Heart right ventricle (tissue), 16 donors: Measurements from ENCODE around the gene DNASE2B. TPM values are rescaled to one million over a fixed set of nuclear protein-coding genes. Genes with fewer than 3 reads are reported as not detected.

Experiments
- ATAC-seq, 8 donors: fragments of 200-7000 bp; cut with Tn5 transposase; one replicate each; pipeline ENCODE4 v1.9.1; 2020; ENCODE audit warnings: mild to moderate bottlenecking in 8 of 8, moderate library complexity in 8 of 8, moderate number of reproducible peaks in 1 of 8
- DNase-seq, 2 donors: peaks; one replicate each; pipeline ENCODE4 v3.0.0-alpha.2; 2020
- H3K27ac ChIP-seq, 10 donors: fragments of 200-600 bp; sonication (generic) in 2 of 10; one replicate each; pipeline versions ENCODE4 v1.5.0 to v1.8.0; 2020 to 2022; ENCODE audit warnings: mild to moderate bottlenecking in 3 of 10
- H3K27me3 ChIP-seq, 7 donors: fragments of 200-600 bp; one replicate each; pipeline ENCODE4 v1.8.0; 2021 to 2022; ENCODE audit warnings: mild to moderate bottlenecking in 2 of 7
- H3K36me3 ChIP-seq, 9 donors: fragments of 200-600 bp; sonication (generic) in 1 of 9; one replicate each; pipeline versions ENCODE4 v1.5.0 to v1.8.0; 2020 to 2022; ENCODE audit warnings: mild to moderate bottlenecking in 2 of 9
- H3K4me1 ChIP-seq, 9 donors: fragments of 200-600 bp; sonication (generic) in 1 of 9; one replicate each; pipeline versions ENCODE4 v1.5.0 to v1.8.0; 2020 to 2022; ENCODE audit warnings: mild to moderate bottlenecking in 4 of 9
- H3K4me3 ChIP-seq, 10 donors: fragments of 200-600 bp; sonication (generic) in 2 of 10; one replicate each; pipeline versions ENCODE4 v1.5.0 to v1.8.0; 2020 to 2022; ENCODE audit warnings: mild to moderate bottlenecking in 7 of 10, moderate library complexity in 2 of 10
- H3K9me3 ChIP-seq, 11 donors: fragments of 200-600 bp in 10 of 11; sonication (generic) in 2 of 11; one replicate each; pipeline versions ENCODE4 v1.5.0 to v1.8.0; 2013 to 2022; ENCODE audit warnings: mild to moderate bottlenecking in 2 of 11, control low read depth in 1 of 11, moderate library complexity in 1 of 11
- CTCF ChIP-seq, 9 donors: fragments of 200-600 bp; sonication (generic) in 2 of 9; IDR thresholded peaks; one replicate each; pipeline versions ENCODE4 v1.5.0 to v1.8.0; 2021 to 2022; ENCODE audit warnings: antibody characterized with exemption in 9 of 9, mild to moderate bottlenecking in 5 of 9, moderate library complexity in 1 of 9
- WGBS, 2 donors: extraction: QIAGEN DNeasy Blood & Tissue Kit; methylation state at CpG; one replicate each; pipeline ENCODE4 v1.1.7; 2013; ENCODE audit warnings: inconsistent platforms in 1 of 2; 5-methylcytosine and 5-hydroxymethylcytosine counted together
- intact Hi-C, 10 donors: fragments of 100-400 bp; cut with DNase I; formaldehyde crosslinking; loops; one replicate each; pipeline versions ENCODE4 v1.11.1 to v1.14.2; 2022
- polyA plus RNA-seq, 2 donors: library from polyadenylated mRNA; stranded (reverse); fragments of 200-250 nt; gene quantifications; one replicate each; pipeline ENCODE4 v1.2.3, GENCODE V29; 2013
- total RNA-seq, 10 donors: library from RNA; stranded (reverse); fragmentation: NEBNext Ultra II Directional in 3 of 10; extraction: Animal tissue kit (Norgen Biotek cat#: 25700) in 3 of 10; gene quantifications; one replicate each; pipeline versions ENCODE4 v1.2.1 to v1.2.4, GENCODE V29; 2021 to 2023
- donor health status: Arrhythmogenic right ventricular cardiomyopathy.
- donor health status: ischemic (EF 13 %, LVEDD 7.1; RV severe dilation, severe dysfunction).
- donor health status: healthy with polysubstance abuse.
- donor health status: DM: no; HTN: yes; CAD: no.
- donor health status: DM: no; HTN: no; CAD: no.
- donor health status: ischemic (EF 25% LVEDD 6.9; RV normal size, moderate dysfunction).
- donor health status: ischemic (EF 25% LVEDD 5.7; RV mildly dilated, moderate dysfunction).
- donor health status: healthy.
- donor health status: DM: yes; HTN: yes; CAD: no.
- donor health status: Ischemic cardiomyopathy.
- donor health status: ischemic (EF 35%, LVEDD 5.7; RV mildly dilated, moderate dysfunction).
- donor health status: nonischemic (EF 11% LVEDD 7.7; RV severe dilation, severe dysfunction).
- donor health status: DM: yes; HTN: yes; CAD: no.
- donor health status: PGD.
- donor health status: ischemic (EF 29% LVEDD 5.4; RV normal size, mild dysfunction).
- donor health status: nonischemic (EF 23%, LVEDD 6.1; RV moderate dilation, normal function).

Gene DNASE2B
- total and polyA plus RNA-seq, 12 donors: 0.20 TPM; not detected in 11

DNA sequence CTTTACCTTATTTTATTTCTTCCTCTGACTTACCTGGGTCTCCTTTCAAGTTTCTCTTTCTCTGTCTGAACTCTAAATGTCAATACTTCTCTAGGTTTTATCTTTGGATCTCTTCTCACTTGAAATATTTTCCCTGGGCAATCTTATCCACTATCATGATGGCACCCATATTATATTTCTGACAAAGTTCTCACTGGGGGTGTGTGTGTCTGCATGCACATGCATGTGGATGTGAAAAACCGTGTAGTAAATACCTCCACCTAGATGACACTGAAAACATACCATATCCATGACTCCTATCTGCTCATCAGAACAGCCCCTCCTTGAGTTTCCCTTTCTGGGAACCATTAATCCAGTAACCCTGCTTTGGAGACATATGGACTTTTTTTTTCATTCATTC is 30.9 kb downstream of the DNASE2B start:
- intact Hi-C loops: loop anchor here in 1 of 10 donors (5.0 kb wide), 1 partner anchor 287 kb away; the partner anchor contains the start of gene PRKACB
- ATAC-seq (no peak), DNase-seq (no peak)
- H3K36me3 ChIP-seq: no peaks in the 10 kb centered on the region
- H3K27me3 ChIP-seq: no peaks in the 10 kb centered on the region
- H3K4me1 ChIP-seq: peaks cover 0 to 10% (median 0%) of the 10 kb centered on the region in 9 donors
- 82 to 84% methylated on average over 1 of the region's 1 CpG for WGBS, 2 donors
- TF ChIP-seq CTCF (IDR thresholded peaks at IDR 0.05): no peak
- no peak overlapping the region for H3K27ac ChIP-seq
- H3K9me3 ChIP-seq: peaks cover 0 to 12% (median 0%) of the 10 kb centered on the region in 11 donors
- H3K4me3 ChIP-seq: no peak overlapping the region

DNA sequence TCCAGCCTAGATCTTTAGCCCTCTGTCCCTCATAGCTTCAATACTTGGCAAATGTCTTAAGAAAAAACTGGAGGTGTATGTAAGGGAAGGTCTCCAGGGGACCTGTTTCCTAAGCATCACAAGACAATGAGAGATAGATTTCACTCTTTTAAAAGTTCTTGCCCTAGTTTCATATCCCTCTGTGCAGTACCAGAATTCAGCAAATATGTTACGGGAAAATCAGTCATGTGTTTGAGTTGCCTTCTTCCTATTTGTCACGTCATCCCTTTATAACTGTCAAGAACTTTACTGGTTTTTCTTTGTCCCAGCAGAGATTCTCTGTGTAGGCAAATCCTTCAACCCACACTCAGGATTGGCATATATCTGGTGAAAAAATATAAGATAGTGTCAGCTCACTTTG is 32.3 kb downstream of the DNASE2B start:
- TF ChIP-seq CTCF (IDR thresholded peaks at IDR 0.05): no peak
- H3K9me3 ChIP-seq: peaks cover 0 to 12% (median 0%) of the 10 kb centered on the region in 11 donors
- WGBS, 2 donors: 61 to 63% methylated on average over 2 of the region's 2 CpGs
- no peaks in the 10 kb centered on the region for H3K27me3 ChIP-seq
- intact Hi-C loops: loop anchor here (5.0 to 10.0 kb wide), 9 partner anchors 136 to 526 kb away; partner anchors contain the start of gene PRKACB (in 4 of the 10)
- DNase-seq (no peak), ATAC-seq (peak in 2 of 8 donors; percentile 41 to 44)
- no peaks in the 10 kb centered on the region for H3K36me3 ChIP-seq
- H3K4me3 ChIP-seq: no peak overlapping the region
- peak overlapping the region in 1 of 10 donors; percentile 28 for H3K27ac ChIP-seq
- peaks cover 0 to 23% (median 0%) of the 10 kb centered on the region in 9 donors for H3K4me1 ChIP-seq

- intact Hi-C loops: loop anchor here (1.0 to 10.0 kb wide), 12 partner anchors 134 to 529 kb away; partner anchors contain the start of gene PRKACB (in 4 of the 10)
- no peaks in the 10 kb centered on the region for H3K36me3 ChIP-seq
- H3K27ac ChIP-seq: peak overlapping the region in 1 of 10 donors; percentile 1
- peaks cover 0 to 12% (median 0%) of the 10 kb centered on the region in 11 donors for H3K9me3 ChIP-seq
- ATAC-seq (peak in 7 of 8 donors; percentile 63 to 85 (median 74)), DNase-seq (peak in 1 of 2 donors; percentile 53)
- no peaks in the 10 kb centered on the region for H3K27me3 ChIP-seq
- peak; percentile 35 to 83 (median 79) for TF ChIP-seq CTCF (IDR thresholded peaks at IDR 0.05)
- 13 to 16% methylated on average over 11 of the region's 11 CpGs for WGBS, 2 donors
- peaks cover 0 to 41% (median 6%) of the 10 kb centered on the region in 9 donors for H3K4me1 ChIP-seq
- peak overlapping the region in 8 of 10 donors; percentile 4 to 43 (median 34) for H3K4me3 ChIP-seq
These were observed 35.2 kb downstream of the DNASE2B start for GRCh38 chr1:84433258-84434080.

GRCh38 chr1:84434081-84434769 is 35.9 kb downstream of the DNASE2B start:
- peaks cover 0 to 41% (median 6%) of the 10 kb centered on the region in 9 donors for H3K4me1 ChIP-seq

More at GRCh38 chr1:84434081-84434769, 35.9 kb downstream of the DNASE2B start:
- TF ChIP-seq CTCF (IDR thresholded peaks at IDR 0.05): peak in 1 of 9 donors; percentile 29
- H3K36me3 ChIP-seq: no peaks in the 10 kb centered on the region
- no peak overlapping the region for H3K4me3 ChIP-seq
- DNase-seq (no peak), ATAC-seq (no peak)
- intact Hi-C loops: loop anchor here (1.0 to 10.0 kb wide), 10 partner anchors 139 to 529 kb away; partner anchors contain the start of gene PRKACB (in 4 of the 10)
- H3K27me3 ChIP-seq: no peaks in the 10 kb centered on the region
- WGBS, 2 donors: 69 to 72% methylated on average over 6 of the region's 6 CpGs
- peaks cover 0 to 12% (median 0%) of the 10 kb centered on the region in 11 donors for H3K9me3 ChIP-seq
- H3K27ac ChIP-seq: peak overlapping the region in 1 of 10 donors; percentile 81
